HEK293 (cell line): ENCODE results near the gene CCDC17.

ENCODE experiments used
- CTCF ChIA-PET: fragments of 350-600 bp; formaldehyde crosslinking; extraction: SDS; loops from one replicate; lab custom pipeline; 2021; ENCODE audit warnings: antibody characterized with exemption; lab: Yijun Ruan, JAX
- POLR2A ChIA-PET: fragments of 300-600 bp; formaldehyde crosslinking; extraction: SDS; loops from one replicate; lab custom pipeline; 2020; ENCODE audit warnings: antibody characterized with exemption, inconsistent platforms; lab: Yijun Ruan, JAX
- H3K27ac ChIP-seq: fragments of 200-500 bp; sonication (Bioruptor generic); 2 replicates; pipeline ENCODE4 v1.5.1; 2014; ENCODE audit warnings: low read depth, low read length, control low read depth, inconsistent platforms; ENCODE audit errors: extremely low read depth
- H3K36me3 ChIP-seq, 2 experiments: fragments of 200-500 bp in 1 of 2; sonication (Bioruptor generic) in 1 of 2; 1 replicate in 1 of 2; 2 replicates in 1 of 2; pipeline ENCODE4 v1.5.1; 2014 to 2017; ENCODE audit warnings: inconsistent platforms in 2 of 2, low read length in 2 of 2; ENCODE audit not compliant: control insufficient read depth in 2 of 2, insufficient read depth in 1 of 2
- H3K4me1 ChIP-seq: fragments of 200-500 bp; sonication (Bioruptor generic); 2 replicates; pipeline ENCODE4 v1.5.1; 2014; ENCODE audit warnings: mild to moderate bottlenecking, low read length, inconsistent platforms; ENCODE audit not compliant: control insufficient read depth, insufficient read depth
- H3K4me3 ChIP-seq: 2 replicates; pipeline ENCODE4 v1.5.1; 2011; ENCODE audit warnings: low read depth, mild to moderate bottlenecking, control low read depth, low read length, moderate library complexity
- H3K9me3 ChIP-seq: fragments of 200-500 bp; sonication (Bioruptor generic); 2 replicates; pipeline ENCODE4 v1.5.1; 2014; ENCODE audit warnings: low read depth, low read length, inconsistent platforms; ENCODE audit not compliant: control insufficient read depth, insufficient read depth
- GLI4 ChIP-seq: fragments of 450-650 bp; formaldehyde crosslinking; IDR thresholded peaks from 2 replicates; pipeline ENCODE4 v1.5.1; 2016; ENCODE audit warnings: missing biosample characterization, missing genetic modification characterization
- GLIS2 ChIP-seq: fragments of 450-650 bp; formaldehyde crosslinking; IDR thresholded peaks from 2 replicates; pipeline ENCODE4 v1.5.1; 2016; ENCODE audit warnings: missing biosample characterization, missing genetic modification characterization
- KLF9 ChIP-seq: fragments of 450-650 bp; formaldehyde crosslinking; IDR thresholded peaks from 2 replicates; pipeline ENCODE4 v1.5.1; 2016; ENCODE audit warnings: missing biosample characterization, missing genetic modification characterization, low read depth
- ZBTB1 ChIP-seq: fragments of 450-650 bp; formaldehyde crosslinking; IDR thresholded peaks from 2 replicates; pipeline ENCODE4 v1.5.1; 2016; ENCODE audit warnings: missing biosample characterization, missing genetic modification characterization
- ZBTB21 ChIP-seq: fragments of 450-650 bp; formaldehyde crosslinking; IDR thresholded peaks from 2 replicates; pipeline ENCODE4 v1.5.1; 2017; ENCODE audit warnings: missing biosample characterization, missing genetic modification characterization
- ZIC2 ChIP-seq: fragments of 450-650 bp; formaldehyde crosslinking; IDR thresholded peaks from 2 replicates; pipeline ENCODE4 v1.5.1; 2016; ENCODE audit warnings: missing biosample characterization, missing genetic modification characterization
- ZNF121 ChIP-seq: fragments of 450-650 bp; formaldehyde crosslinking; IDR thresholded peaks from 2 replicates; pipeline ENCODE4 v1.5.1; 2016; ENCODE audit warnings: missing biosample characterization, missing genetic modification characterization
- ZNF132 ChIP-seq: fragments of 450-650 bp; formaldehyde crosslinking; IDR thresholded peaks from 2 replicates; pipeline ENCODE4 v1.5.1; 2017; ENCODE audit warnings: missing biosample characterization, missing genetic modification characterization, borderline replicate concordance
- ZNF248 ChIP-seq: fragments of 450-650 bp; formaldehyde crosslinking; IDR thresholded peaks from 2 replicates; pipeline ENCODE4 v1.5.1; 2017; ENCODE audit warnings: missing biosample characterization, missing genetic modification characterization
- ZNF311 ChIP-seq: fragments of 450-650 bp; formaldehyde crosslinking; IDR thresholded peaks from 2 replicates; pipeline ENCODE4 v1.5.1; 2017; ENCODE audit warnings: missing biosample characterization, missing genetic modification characterization, borderline replicate concordance
- ZNF585B ChIP-seq: fragments of 450-650 bp; formaldehyde crosslinking; IDR thresholded peaks from 2 replicates; pipeline ENCODE4 v1.5.1; 2016; ENCODE audit warnings: missing biosample characterization, missing genetic modification characterization
- ZNF610 ChIP-seq: fragments of 450-650 bp; formaldehyde crosslinking; IDR thresholded peaks from 2 replicates; pipeline ENCODE4 v1.5.1; 2016; ENCODE audit warnings: missing biosample characterization, missing genetic modification characterization, borderline replicate concordance
- ZSCAN30 ChIP-seq: fragments of 450-650 bp; IDR thresholded peaks from 2 replicates; pipeline ENCODE4 v1.5.1; 2018; ENCODE audit warnings: missing biosample characterization, mild to moderate bottlenecking, missing genetic modification characterization, moderate library complexity
- TF ChIP-seq, protein P1 (sequence below): fragments of 450-650 bp; formaldehyde crosslinking; conservative IDR thresholded peaks from 2 replicates; pipeline ENCODE4 v1.5.1; 2016; ENCODE audit warnings: low read depth, missing biosample characterization, missing genetic modification characterization
- TF ChIP-seq, protein P2 (sequence below): fragments of 450-650 bp; formaldehyde crosslinking; IDR thresholded peaks from 2 replicates; pipeline ENCODE4 v1.5.1; 2016; ENCODE audit warnings: missing biosample characterization, missing genetic modification characterization
- TF ChIP-seq, protein P3 (sequence below): fragments of 450-650 bp; formaldehyde crosslinking; IDR thresholded peaks from 2 replicates; pipeline ENCODE4 v1.5.1; 2016; ENCODE audit warnings: missing biosample characterization, missing genetic modification characterization
- TF ChIP-seq, protein P4 (sequence below): fragments of 450-650 bp; formaldehyde crosslinking; IDR thresholded peaks from 2 replicates; pipeline ENCODE4 v1.5.1; 2017; ENCODE audit warnings: missing biosample characterization, missing genetic modification characterization
- TF ChIP-seq, protein P5 (sequence below): fragments of 450-650 bp; formaldehyde crosslinking; IDR thresholded peaks from 2 replicates; pipeline ENCODE4 v1.5.1; 2016; ENCODE audit warnings: missing biosample characterization, missing genetic modification characterization, borderline replicate concordance

CCDC17 gene

DNA sequence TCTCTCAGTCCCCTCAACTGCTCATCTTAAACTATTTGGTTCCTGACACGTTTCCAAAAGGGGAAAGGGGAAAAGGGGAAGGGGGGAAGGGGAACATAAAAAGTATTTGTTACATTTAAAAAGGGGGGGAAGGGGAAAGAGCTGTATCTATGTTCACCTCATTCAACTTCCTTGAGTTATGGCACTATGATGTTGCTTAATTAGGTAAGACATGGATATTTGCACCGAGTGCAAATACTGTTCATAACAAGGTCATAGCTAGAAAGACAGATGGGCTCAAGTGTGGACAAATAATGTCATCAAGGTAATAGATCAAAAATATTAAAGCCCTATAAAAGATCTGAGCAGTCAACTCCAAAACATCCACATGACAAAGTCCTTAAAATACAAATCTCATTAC, 36.5 kb upstream of the CCDC17 start:
- peaks cover 36 to 58% of the 10 kb centered on the region in 2 experiments for H3K36me3 ChIP-seq
- TF ChIP-seq ZNF132 (tag by site-specific recombination) (no peak), ZSCAN30 (tag by site-specific recombination) (no peak), ZBTB1 (tag by site-specific recombination) (no peak), ZBTB21 (tag by site-specific recombination) (no peak), ZNF585B (tag by site-specific recombination) (no peak), GLIS2 (tag by site-specific recombination) (no peak), KLF9 (tag by site-specific recombination) (no peak), ZNF248 (tag by site-specific recombination) (no peak), ZNF610 (tag by site-specific recombination) (no peak), GLI4 (tag by site-specific recombination) (no peak), ZNF311 (tag by site-specific recombination) (no peak)
- TF ChIP-seq, protein P1, sequence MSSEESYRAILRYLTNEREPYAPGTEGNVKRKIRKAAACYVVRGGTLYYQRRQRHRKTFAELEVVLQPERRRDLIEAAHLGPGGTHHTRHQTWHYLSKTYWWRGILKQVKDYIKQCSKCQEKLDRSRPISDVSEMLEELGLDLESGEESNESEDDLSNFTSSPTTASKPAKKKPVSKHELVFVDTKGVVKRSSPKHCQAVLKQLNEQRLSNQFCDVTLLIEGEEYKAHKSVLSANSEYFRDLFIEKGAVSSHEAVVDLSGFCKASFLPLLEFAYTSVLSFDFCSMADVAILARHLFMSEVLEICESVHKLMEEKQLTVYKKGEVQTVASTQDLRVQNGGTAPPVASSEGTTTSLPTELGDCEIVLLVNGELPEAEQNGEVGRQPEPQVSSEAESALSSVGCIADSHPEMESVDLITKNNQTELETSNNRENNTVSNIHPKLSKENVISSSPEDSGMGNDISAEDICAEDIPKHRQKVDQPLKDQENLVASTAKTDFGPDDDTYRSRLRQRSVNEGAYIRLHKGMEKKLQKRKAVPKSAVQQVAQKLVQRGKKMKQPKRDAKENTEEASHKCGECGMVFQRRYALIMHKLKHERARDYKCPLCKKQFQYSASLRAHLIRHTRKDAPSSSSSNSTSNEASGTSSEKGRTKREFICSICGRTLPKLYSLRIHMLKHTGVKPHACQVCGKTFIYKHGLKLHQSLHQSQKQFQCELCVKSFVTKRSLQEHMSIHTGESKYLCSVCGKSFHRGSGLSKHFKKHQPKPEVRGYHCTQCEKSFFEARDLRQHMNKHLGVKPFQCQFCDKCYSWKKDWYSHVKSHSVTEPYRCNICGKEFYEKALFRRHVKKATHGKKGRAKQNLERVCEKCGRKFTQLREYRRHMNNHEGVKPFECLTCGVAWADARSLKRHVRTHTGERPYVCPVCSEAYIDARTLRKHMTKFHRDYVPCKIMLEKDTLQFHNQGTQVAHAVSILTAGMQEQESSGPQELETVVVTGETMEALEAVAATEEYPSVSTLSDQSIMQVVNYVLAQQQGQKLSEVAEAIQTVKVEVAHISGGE (tag by site-specific recombination) = no peak
- TF ChIP-seq, protein P2, sequence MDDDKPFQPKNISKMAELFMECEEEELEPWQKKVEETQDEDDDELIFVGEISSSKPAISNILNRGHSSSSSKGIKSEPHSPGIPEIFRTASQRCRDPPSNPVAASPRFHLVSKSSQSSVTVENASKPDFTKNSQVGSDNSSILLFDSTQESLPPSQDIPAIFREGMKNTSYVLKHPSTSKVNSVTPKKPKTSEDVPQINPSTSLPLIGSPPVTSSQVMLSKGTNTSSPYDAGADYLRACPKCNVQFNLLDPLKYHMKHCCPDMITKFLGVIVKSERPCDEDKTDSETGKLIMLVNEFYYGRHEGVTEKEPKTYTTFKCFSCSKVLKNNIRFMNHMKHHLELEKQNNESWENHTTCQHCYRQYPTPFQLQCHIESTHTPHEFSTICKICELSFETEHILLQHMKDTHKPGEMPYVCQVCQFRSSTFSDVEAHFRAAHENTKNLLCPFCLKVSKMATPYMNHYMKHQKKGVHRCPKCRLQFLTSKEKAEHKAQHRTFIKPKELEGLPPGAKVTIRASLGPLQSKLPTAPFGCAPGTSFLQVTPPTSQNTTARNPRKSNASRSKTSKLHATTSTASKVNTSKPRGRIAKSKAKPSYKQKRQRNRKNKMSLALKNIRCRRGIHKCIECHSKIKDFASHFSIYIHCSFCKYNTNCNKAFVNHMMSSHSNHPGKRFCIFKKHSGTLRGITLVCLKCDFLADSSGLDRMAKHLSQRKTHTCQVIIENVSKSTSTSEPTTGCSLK (tag by site-specific recombination) = no peak
- TF ChIP-seq, protein P3, sequence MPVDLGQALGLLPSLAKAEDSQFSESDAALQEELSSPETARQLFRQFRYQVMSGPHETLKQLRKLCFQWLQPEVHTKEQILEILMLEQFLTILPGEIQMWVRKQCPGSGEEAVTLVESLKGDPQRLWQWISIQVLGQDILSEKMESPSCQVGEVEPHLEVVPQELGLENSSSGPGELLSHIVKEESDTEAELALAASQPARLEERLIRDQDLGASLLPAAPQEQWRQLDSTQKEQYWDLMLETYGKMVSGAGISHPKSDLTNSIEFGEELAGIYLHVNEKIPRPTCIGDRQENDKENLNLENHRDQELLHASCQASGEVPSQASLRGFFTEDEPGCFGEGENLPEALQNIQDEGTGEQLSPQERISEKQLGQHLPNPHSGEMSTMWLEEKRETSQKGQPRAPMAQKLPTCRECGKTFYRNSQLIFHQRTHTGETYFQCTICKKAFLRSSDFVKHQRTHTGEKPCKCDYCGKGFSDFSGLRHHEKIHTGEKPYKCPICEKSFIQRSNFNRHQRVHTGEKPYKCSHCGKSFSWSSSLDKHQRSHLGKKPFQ (tag by site-specific recombination) = no peak
- TF ChIP-seq, protein P4, sequence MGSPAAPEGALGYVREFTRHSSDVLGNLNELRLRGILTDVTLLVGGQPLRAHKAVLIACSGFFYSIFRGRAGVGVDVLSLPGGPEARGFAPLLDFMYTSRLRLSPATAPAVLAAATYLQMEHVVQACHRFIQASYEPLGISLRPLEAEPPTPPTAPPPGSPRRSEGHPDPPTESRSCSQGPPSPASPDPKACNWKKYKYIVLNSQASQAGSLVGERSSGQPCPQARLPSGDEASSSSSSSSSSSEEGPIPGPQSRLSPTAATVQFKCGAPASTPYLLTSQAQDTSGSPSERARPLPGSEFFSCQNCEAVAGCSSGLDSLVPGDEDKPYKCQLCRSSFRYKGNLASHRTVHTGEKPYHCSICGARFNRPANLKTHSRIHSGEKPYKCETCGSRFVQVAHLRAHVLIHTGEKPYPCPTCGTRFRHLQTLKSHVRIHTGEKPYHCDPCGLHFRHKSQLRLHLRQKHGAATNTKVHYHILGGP = no peak
- TF ChIP-seq, all 188 proteins: peak for 0
- ChIA-PET POLR2A (no interaction called here), CTCF (no interaction called here)
- Histone ChIP-seq H3K9me3 (no peaks in the 10 kb centered on the region), H3K4me3 (no peak overlapping the region), H3K27ac (no peak overlapping the region), H3K4me1 (no peaks in the 10 kb centered on the region)

DNA sequence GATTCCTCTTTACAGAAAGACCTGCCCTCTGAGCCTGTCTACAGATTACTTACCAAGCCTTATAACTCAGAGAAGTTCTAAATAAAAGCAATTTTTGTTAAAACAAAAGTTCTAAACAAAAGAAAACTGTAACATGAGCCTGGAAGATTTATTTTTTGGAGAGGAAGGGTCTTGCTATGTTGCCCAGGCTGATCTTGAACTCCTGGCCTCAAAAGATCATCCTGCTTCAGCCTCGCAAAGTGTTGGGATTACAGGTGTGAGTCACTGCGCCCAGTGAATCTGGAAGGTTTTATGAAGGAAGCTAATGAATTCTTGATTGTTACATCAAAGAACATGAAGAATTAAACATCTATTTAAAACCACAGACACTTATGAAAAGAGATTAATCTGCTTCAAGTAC, 35.4 kb upstream of the CCDC17 start:
- peaks cover 41 to 69% of the 10 kb centered on the region in 2 experiments for H3K36me3 ChIP-seq
- CTCF ChIA-PET = no interaction called here
- TF ChIP-seq, protein P5, sequence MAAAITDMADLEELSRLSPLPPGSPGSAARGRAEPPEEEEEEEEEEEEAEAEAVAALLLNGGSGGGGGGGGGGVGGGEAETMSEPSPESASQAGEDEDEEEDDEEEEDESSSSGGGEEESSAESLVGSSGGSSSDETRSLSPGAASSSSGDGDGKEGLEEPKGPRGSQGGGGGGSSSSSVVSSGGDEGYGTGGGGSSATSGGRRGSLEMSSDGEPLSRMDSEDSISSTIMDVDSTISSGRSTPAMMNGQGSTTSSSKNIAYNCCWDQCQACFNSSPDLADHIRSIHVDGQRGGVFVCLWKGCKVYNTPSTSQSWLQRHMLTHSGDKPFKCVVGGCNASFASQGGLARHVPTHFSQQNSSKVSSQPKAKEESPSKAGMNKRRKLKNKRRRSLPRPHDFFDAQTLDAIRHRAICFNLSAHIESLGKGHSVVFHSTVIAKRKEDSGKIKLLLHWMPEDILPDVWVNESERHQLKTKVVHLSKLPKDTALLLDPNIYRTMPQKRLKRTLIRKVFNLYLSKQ = no peak
- TF ChIP-seq ZIC2 (no peak), ZNF121 (peak; percentile 79)

More for the DNA sequence above, 35.4 kb upstream of the CCDC17 start:
- POLR2A ChIA-PET = no interaction called here
- H3K27ac ChIP-seq = no peak overlapping the region
- no peak overlapping the region for H3K4me3 ChIP-seq
- no peaks in the 10 kb centered on the region for H3K9me3 ChIP-seq
- no peaks in the 10 kb centered on the region for H3K4me1 ChIP-seq
